Measurements from ENCODE around the gene OR8G5. TPM values are rescaled to one million over a fixed set of nuclear protein-coding genes. Genes with fewer than 3 reads are reported as not detected.

OR8G5 gene
- total RNA-seq, 1 experiment from 2014 or later = not detected

DNA sequence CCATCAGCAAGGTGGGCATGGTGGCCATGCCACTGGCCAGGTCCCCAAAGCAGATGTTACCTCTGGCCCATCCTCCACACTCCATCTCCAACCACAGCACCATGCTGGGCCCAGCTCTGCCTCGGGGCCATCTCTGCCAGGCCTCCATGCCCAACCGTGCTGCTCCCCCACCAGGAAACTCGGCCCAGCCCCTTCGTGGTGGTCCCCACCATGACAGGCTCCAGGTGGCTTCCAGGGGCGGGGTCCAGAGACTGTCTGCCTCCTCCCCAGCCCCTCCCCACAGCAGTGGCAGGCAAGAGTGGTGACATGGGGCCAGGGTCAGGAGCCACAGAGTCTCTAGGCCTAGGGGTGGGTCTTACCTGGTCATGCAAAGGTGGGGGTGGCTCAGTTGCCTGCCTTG lies 45.8 kb upstream of the OR8G5 start:
- POLR2A ChIA-PET (ENCODE audit: low non-redundant PET) = no interaction called here
- Histone ChIP-seq H3K27ac (ENCODE audit: low read depth, low read length, poor library complexity, severe bottlenecking) (no peak overlapping the region), H3K27me3 (replicated peaks; ENCODE audit: insufficient read depth, low read depth, low read length, poor library complexity) (no peaks in the 10 kb centered on the region), H3K36me3 (ENCODE audit: insufficient read depth, low read length, poor library complexity, severe bottlenecking) (no peaks in the 10 kb centered on the region), H3K4me1 (ENCODE audit: insufficient read depth, low read length, poor library complexity, severe bottlenecking) (no peaks in the 10 kb centered on the region), H3K9me3 (ENCODE audit: low read depth, low read length, poor library complexity, severe bottlenecking) (no peaks in the 10 kb centered on the region), H3K4me3 (ENCODE audit: low read depth, low read length, poor library complexity, severe bottlenecking) (no peak overlapping the region)
- BruUV-seq (replicated peaks) = no TSS peak
- TF ChIP-seq, protein P1, sequence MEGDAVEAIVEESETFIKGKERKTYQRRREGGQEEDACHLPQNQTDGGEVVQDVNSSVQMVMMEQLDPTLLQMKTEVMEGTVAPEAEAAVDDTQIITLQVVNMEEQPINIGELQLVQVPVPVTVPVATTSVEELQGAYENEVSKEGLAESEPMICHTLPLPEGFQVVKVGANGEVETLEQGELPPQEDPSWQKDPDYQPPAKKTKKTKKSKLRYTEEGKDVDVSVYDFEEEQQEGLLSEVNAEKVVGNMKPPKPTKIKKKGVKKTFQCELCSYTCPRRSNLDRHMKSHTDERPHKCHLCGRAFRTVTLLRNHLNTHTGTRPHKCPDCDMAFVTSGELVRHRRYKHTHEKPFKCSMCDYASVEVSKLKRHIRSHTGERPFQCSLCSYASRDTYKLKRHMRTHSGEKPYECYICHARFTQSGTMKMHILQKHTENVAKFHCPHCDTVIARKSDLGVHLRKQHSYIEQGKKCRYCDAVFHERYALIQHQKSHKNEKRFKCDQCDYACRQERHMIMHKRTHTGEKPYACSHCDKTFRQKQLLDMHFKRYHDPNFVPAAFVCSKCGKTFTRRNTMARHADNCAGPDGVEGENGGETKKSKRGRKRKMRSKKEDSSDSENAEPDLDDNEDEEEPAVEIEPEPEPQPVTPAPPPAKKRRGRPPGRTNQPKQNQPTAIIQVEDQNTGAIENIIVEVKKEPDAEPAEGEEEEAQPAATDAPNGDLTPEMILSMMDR (conservative IDR thresholded peaks at IDR 0.05; ENCODE audit: low read depth, low read length) = no peak
- no peak for TF ChIP-seq EZH2 (IDR thresholded peaks at IDR 0.05; ENCODE audit: borderline replicate concordance, low read depth, low read length, poor library complexity, severe bottlenecking)
- CTCF ChIA-PET = no interaction called here
- intact Hi-C loops (cut with micrococcal nuclease; ENCODE audit: unreplicated experiment) = no loop called here
- no peak for DNase-seq (ENCODE audit: low spot score)

DNA sequence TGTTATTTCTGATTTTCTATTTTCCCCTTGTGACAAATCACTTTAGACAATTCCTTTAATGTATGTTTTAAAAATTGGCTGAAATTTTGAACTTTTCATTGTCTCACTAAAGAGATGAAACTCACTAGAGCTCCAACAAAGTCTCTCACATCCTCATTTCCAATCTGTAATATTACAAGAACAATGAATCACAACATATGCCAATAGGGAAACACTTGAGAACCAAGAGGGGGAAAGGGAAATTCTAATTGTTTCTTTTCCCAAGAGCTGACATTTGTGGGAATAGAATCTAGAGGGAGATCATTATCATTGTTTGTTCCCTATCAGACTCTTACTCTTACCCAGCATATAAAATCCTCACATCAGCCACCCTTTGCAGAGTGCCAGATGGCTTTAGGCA lies 44.9 kb upstream of the OR8G5 start:
- ChIA-PET CTCF (no interaction called here), POLR2A (ENCODE audit: low non-redundant PET) (no interaction called here)
- no peak overlapping the region for H3K4me3 ChIP-seq (ENCODE audit: low read depth, low read length, poor library complexity, severe bottlenecking)
- no peaks in the 10 kb centered on the region for H3K27me3 ChIP-seq (replicated peaks; ENCODE audit: insufficient read depth, low read depth, low read length, poor library complexity)
- H3K27ac ChIP-seq (ENCODE audit: low read depth, low read length, poor library complexity, severe bottlenecking) = no peak overlapping the region
- TF ChIP-seq EZH2 (IDR thresholded peaks at IDR 0.05; ENCODE audit: borderline replicate concordance, low read depth, low read length, poor library complexity, severe bottlenecking) = no peak
- TF ChIP-seq, protein P1 (conservative IDR thresholded peaks at IDR 0.05; ENCODE audit: low read depth, low read length) = no peak
- no peaks in the 10 kb centered on the region for H3K36me3 ChIP-seq (ENCODE audit: insufficient read depth, low read length, poor library complexity, severe bottlenecking)
- no peak for DNase-seq (ENCODE audit: low spot score)
- H3K9me3 ChIP-seq (ENCODE audit: low read depth, low read length, poor library complexity, severe bottlenecking) = no peaks in the 10 kb centered on the region
- BruUV-seq (replicated peaks) = no TSS peak
- H3K4me1 ChIP-seq (ENCODE audit: insufficient read depth, low read length, poor library complexity, severe bottlenecking) = no peaks in the 10 kb centered on the region
- intact Hi-C loops (cut with micrococcal nuclease; ENCODE audit: unreplicated experiment) = no loop called here

DNA sequence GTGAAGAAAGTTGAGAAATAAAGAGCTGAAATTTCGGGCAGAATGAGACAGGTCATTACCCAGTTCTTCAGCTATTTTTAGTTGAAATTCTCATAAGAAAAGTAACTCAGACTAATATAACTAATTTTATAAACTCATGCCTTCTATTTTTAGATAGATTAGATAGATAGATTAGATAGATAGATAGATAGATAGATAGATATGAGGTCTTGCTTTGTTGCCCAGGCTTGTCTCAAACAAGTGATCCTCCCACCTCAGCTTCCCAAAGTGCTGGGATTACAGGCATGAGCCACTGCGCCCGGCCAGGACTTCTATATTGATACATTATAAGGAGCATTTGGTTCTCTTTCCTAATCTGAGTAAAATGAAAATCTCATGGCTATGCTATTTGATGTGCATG lies 42.1 kb upstream of the OR8G5 start:
- intact Hi-C loops (cut with micrococcal nuclease; ENCODE audit: unreplicated experiment) = no loop called here
- no peak for DNase-seq (ENCODE audit: low spot score)
- no TSS peak for BruUV-seq (replicated peaks)
- TF ChIP-seq EZH2 (IDR thresholded peaks at IDR 0.05; ENCODE audit: borderline replicate concordance, low read depth, low read length, poor library complexity, severe bottlenecking) = no peak
- TF ChIP-seq, protein P1 (conservative IDR thresholded peaks at IDR 0.05; ENCODE audit: low read depth, low read length) = no peak
- H3K4me3 ChIP-seq (ENCODE audit: low read depth, low read length, poor library complexity, severe bottlenecking) = no peak overlapping the region
- no peaks in the 10 kb centered on the region for H3K9me3 ChIP-seq (ENCODE audit: low read depth, low read length, poor library complexity, severe bottlenecking)
- CTCF ChIA-PET = no interaction called here
- H3K4me1 ChIP-seq (ENCODE audit: insufficient read depth, low read length, poor library complexity, severe bottlenecking) = no peaks in the 10 kb centered on the region
- POLR2A ChIA-PET (ENCODE audit: low non-redundant PET) = no interaction called here
- no peaks in the 10 kb centered on the region for H3K27me3 ChIP-seq (replicated peaks; ENCODE audit: insufficient read depth, low read depth, low read length, poor library complexity)
- no peak overlapping the region for H3K27ac ChIP-seq (ENCODE audit: low read depth, low read length, poor library complexity, severe bottlenecking)
- no peaks in the 10 kb centered on the region for H3K36me3 ChIP-seq (ENCODE audit: insufficient read depth, low read length, poor library complexity, severe bottlenecking)

All from A673 (cell line).